Measurements from ENCODE around the gene DHRS3. TPM values are rescaled to one million over a fixed set of nuclear protein-coding genes. Genes with fewer than 3 reads are reported as not detected.
A peak's percentile ranks its signal among the peaks of the same experiment; 100 is the strongest.

The DHRS3 gene
- total RNA-seq, 1 experiment from 2014 or later, result 54.5 TPM

DNA sequence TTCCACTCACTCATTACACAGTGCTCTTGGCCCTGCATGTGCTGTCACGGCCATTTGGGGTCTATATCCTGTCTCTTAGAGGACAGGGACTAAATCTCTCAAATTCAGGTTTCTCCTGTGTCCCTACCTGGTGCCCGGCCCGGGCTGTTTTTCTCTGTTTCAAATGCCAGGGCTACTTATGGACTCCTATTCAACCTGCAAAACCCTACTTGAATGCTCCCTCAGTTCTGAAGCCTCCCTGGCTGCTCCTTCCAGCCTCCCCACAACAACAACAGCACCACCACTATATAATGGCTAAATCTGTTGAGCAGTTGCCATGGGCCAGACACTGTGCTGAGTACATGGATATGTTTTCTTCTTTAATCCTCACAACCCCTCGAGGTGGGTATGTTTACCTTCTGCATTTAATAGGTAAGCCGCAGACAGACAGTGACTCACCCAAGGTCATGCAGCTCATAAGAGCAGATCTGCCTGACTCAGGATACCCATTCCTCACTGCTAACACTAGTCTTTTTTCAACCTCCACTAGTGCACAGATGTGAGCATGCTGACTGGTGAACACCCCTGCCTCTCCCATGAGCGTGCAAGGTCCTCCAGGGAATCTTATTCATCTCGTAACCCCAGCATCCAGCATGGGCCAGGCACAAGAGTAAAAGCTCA is 29.9 kb downstream of the DHRS3 start:
- Histone ChIP-seq H3K56ac (ENCODE audit: insufficient read length, low read depth, low read length) (no peak overlapping the region), H2BK12ac (ENCODE audit: insufficient read length, low read depth, low read length) (no peak overlapping the region), H2BK20ac (ENCODE audit: low read depth, low read length, poor library complexity, severe bottlenecking) (no peak overlapping the region), H3K79me2 (ENCODE audit: insufficient read depth, low read length) (no peaks in the 10 kb centered on the region), H3K4me1 (ENCODE audit: insufficient read depth, low read length) (peaks cover 2% of the 10 kb centered on the region; the same call in 1 of the 2 replicates), H4K91ac (ENCODE audit: insufficient read length, low read depth, low read length) (no peak overlapping the region), H3K9me3 (ENCODE audit: control insufficient read depth, low read depth, low read length) (no peaks in the 10 kb centered on the region), H2AFZ (ENCODE audit: low read length) (no peak overlapping the region), H3K14ac (ENCODE audit: insufficient read depth, low read length) (no peak overlapping the region), H3K79me1 (ENCODE audit: insufficient read depth, low read depth, low read length, poor library complexity, severe bottlenecking) (no peaks in the 10 kb centered on the region), H2AK5ac (ENCODE audit: insufficient read length, low read length) (no peak overlapping the region), H2BK5ac (ENCODE audit: insufficient read length, low read length) (no peak overlapping the region), H3K27me3 (ENCODE audit: insufficient read depth, low read length) (no peaks in the 10 kb centered on the region), H3K23me2 (ENCODE audit: insufficient read length, low read depth, low read length, poor library complexity, severe bottlenecking) (no peaks in the 10 kb centered on the region), H2BK15ac (ENCODE audit: low read depth, low read length) (no peak overlapping the region), H3K4ac (ENCODE audit: low read depth, low read length) (no peak overlapping the region), H4K5ac (ENCODE audit: insufficient read length, low read depth, low read length) (no peak overlapping the region), H3K27ac (ENCODE audit: insufficient read length, low read depth, low read length) (no peak overlapping the region), H3K4me2 (ENCODE audit: insufficient read depth, insufficient read length, low read length) (no peak overlapping the region), H3K9ac (ENCODE audit: extremely low read depth, insufficient read length, low read length) (no peak overlapping the region), H3K18ac (ENCODE audit: insufficient read length, low read depth, low read length) (no peak overlapping the region), H4K20me1 (ENCODE audit: control insufficient read depth, insufficient read depth, insufficient read length) (no peaks in the 10 kb centered on the region), H3T11ph (ENCODE audit: low read length) (no peak overlapping the region), H4K8ac (replicated peaks; ENCODE audit: insufficient read length, low read depth, low read length) (no peak overlapping the region), H2BK120ac (ENCODE audit: low read depth, low read length, poor library complexity, severe bottlenecking) (no peak overlapping the region), H3K23ac (ENCODE audit: insufficient read length, low read depth, low read length) (no peak overlapping the region)
- DNase-seq, result no peak
- TF ChIP-seq, protein P1, sequence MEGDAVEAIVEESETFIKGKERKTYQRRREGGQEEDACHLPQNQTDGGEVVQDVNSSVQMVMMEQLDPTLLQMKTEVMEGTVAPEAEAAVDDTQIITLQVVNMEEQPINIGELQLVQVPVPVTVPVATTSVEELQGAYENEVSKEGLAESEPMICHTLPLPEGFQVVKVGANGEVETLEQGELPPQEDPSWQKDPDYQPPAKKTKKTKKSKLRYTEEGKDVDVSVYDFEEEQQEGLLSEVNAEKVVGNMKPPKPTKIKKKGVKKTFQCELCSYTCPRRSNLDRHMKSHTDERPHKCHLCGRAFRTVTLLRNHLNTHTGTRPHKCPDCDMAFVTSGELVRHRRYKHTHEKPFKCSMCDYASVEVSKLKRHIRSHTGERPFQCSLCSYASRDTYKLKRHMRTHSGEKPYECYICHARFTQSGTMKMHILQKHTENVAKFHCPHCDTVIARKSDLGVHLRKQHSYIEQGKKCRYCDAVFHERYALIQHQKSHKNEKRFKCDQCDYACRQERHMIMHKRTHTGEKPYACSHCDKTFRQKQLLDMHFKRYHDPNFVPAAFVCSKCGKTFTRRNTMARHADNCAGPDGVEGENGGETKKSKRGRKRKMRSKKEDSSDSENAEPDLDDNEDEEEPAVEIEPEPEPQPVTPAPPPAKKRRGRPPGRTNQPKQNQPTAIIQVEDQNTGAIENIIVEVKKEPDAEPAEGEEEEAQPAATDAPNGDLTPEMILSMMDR (conservative IDR thresholded peaks at IDR 0.05), result no peak
- Mint-ChIP-seq H3K36me3 (ENCODE audit: insufficient read depth in 1 of 3, low read depth in 3 of 3) (peaks cover 0 to 24% (median 15%) of the 10 kb centered on the region in 3 experiments; a peak in 4 of 7 replicates), H3K4me1 (peaks cover 10 to 12% of the 10 kb centered on the region in 2 experiments), H3K4me3 (no peak overlapping the region), H3K27me3 (ENCODE audit: low read depth) (no peaks in the 10 kb centered on the region), H3K9me3 (peaks cover 0 to 3% of the 10 kb centered on the region in 2 experiments; a peak in 1 of 5 replicates), H3K27ac (peak overlapping the region in 2 of 3 experiments; percentile 28 to 42; a peak in 2 of 7 replicates)
- no CpG with 5 or more reads among the region's 7 CpGs for WGBS (ENCODE audit: extremely low coverage, insufficient read length, low lambda C conversion rate)

All from H9 (cell line).